ENCODE results near the gene CYS1. TPM values are rescaled to one million over a fixed set of nuclear protein-coding genes. Genes with fewer than 3 reads are reported as not detected.
A peak's percentile ranks its signal among the peaks of the same experiment; 100 is the strongest.

CYS1 gene
- total and polyA plus RNA-seq, 2 of the 13 experiments (the other 11 are each of a cell fraction or from before 2014, with no cell fraction given) = 0.04 TPM; not detected in 1

DNA sequence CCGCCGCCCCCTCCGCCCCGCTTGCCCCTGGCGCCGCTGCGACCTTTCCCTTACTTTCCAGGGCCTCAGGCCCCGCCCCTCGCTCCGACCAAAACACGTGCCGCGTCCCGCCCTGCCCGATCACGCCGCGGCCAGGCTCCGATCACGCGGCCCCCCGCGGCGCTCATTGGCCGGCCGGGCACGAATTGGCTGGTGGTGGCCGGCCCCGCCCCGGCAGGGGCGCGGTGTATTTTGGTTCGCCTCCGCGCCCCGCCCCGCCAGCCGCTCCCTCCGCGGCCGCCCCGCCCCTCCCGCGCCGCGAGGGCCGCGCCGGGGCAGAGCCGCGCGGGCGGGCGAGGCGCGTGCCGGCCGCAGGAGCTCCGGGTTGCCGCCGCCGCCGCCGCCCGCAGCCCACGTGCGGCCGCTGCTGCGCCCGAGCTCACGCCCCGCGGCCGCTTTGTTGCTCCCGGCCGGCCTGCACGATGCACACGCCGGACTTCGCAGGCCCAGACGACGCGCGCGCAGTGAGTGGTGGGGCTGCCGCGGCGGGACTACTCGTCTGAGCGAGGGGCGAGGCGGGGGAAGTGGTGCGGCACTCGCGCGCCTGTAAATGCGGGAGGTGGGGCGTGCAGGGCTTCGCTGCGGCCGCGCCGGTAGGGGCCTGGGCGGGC is 36.8 kb downstream of the CYS1 start, which contains the start of gene KLF11 (continued):
- TF ChIP-seq, protein P1, sequence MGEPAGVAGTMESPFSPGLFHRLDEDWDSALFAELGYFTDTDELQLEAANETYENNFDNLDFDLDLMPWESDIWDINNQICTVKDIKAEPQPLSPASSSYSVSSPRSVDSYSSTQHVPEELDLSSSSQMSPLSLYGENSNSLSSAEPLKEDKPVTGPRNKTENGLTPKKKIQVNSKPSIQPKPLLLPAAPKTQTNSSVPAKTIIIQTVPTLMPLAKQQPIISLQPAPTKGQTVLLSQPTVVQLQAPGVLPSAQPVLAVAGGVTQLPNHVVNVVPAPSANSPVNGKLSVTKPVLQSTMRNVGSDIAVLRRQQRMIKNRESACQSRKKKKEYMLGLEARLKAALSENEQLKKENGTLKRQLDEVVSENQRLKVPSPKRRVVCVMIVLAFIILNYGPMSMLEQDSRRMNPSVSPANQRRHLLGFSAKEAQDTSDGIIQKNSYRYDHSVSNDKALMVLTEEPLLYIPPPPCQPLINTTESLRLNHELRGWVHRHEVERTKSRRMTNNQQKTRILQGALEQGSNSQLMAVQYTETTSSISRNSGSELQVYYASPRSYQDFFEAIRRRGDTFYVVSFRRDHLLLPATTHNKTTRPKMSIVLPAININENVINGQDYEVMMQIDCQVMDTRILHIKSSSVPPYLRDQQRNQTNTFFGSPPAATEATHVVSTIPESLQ (CRISPR knock-in tag; conservative IDR thresholded peaks at IDR 0.05) = peak; percentile 97; the same call in 1 of the 2 replicates
- TF ChIP-seq ZSCAN9 (CRISPR knock-in tag; IDR thresholded peaks at IDR 0.05; ENCODE audit: borderline replicate concordance) = peak; percentile 98
- TF ChIP-seq ESRRA (CRISPR knock-in tag; IDR thresholded peaks at IDR 0.05; ENCODE audit: low read depth) = peak; percentile 56
- TF ChIP-seq CBX1 (IDR thresholded peaks at IDR 0.05; ENCODE audit: low read depth) = no peak
- TF ChIP-seq PATZ1 (CRISPR knock-in tag; IDR thresholded peaks at IDR 0.05) = peak; percentile 65
- TF ChIP-seq PLSCR1 (CRISPR knock-in tag; IDR thresholded peaks at IDR 0.05; ENCODE audit: borderline replicate concordance) = peak; percentile 93
- peak; percentile 86 for TF ChIP-seq FOXO1 (CRISPR knock-in tag; IDR thresholded peaks at IDR 0.05)
- TF ChIP-seq RORA (CRISPR knock-in tag; IDR thresholded peaks at IDR 0.05) = no peak
- peak; percentile 95 for TF ChIP-seq SALL2 (CRISPR knock-in tag; IDR thresholded peaks at IDR 0.05)
- peak; percentile 95 for TF ChIP-seq SNAPC2 (CRISPR knock-in tag; IDR thresholded peaks at IDR 0.05)
- no peak for TF ChIP-seq SMAD3 (CRISPR knock-in tag; IDR thresholded peaks at IDR 0.05)
- no peak for TF ChIP-seq NCOR1 (IDR thresholded peaks at IDR 0.05; ENCODE audit: borderline replicate concordance, low read length)
- TF ChIP-seq ZBTB4 (CRISPR knock-in tag; IDR thresholded peaks at IDR 0.05; ENCODE audit: borderline replicate concordance) = no peak
- no peak for TF ChIP-seq ZNF567 (CRISPR knock-in tag; IDR thresholded peaks at IDR 0.05; ENCODE audit: borderline replicate concordance)
- no peak for TF ChIP-seq U2AF2 (IDR thresholded peaks at IDR 0.05; ENCODE audit: low read depth, low read length)
- peak; percentile 98 for TF ChIP-seq FLYWCH1 (CRISPR knock-in tag; IDR thresholded peaks at IDR 0.05)
- TF ChIP-seq SKIL (CRISPR knock-in tag; IDR thresholded peaks at IDR 0.05; ENCODE audit: borderline replicate concordance) = 0 out of 2 replicates have a peak, but pooled peaks have one; percentile 64
- no peak for TF ChIP-seq ZNF460 (CRISPR knock-in tag; IDR thresholded peaks at IDR 0.05; ENCODE audit: borderline replicate concordance)
- TF ChIP-seq SIN3B (IDR thresholded peaks at IDR 0.05; ENCODE audit: low read length) = no peak
- TF ChIP-seq GFI1 (CRISPR knock-in tag; IDR thresholded peaks at IDR 0.05; ENCODE audit: borderline replicate concordance) = peak; percentile 79

All from HepG2 (cell line).